HEK293 (cell line): ENCODE results near the gene DMWD.

Experiments used
- EGR2 ChIP-seq: fragments of 450-650 bp; formaldehyde crosslinking; IDR thresholded peaks from 2 replicates; pipeline ENCODE4 v1.5.1; 2016; ENCODE audit warnings: low read depth, missing biosample characterization, missing genetic modification characterization
- IKZF3 ChIP-seq: fragments of 450-650 bp; IDR thresholded peaks from 2 replicates; pipeline ENCODE4 v1.5.0; 2018; ENCODE audit warnings: missing biosample characterization, mild to moderate bottlenecking, missing genetic modification characterization, moderate library complexity
- KLF1 ChIP-seq: fragments of 450-650 bp; formaldehyde crosslinking; IDR thresholded peaks from 2 replicates; pipeline ENCODE4 v1.5.1; 2016; ENCODE audit warnings: missing biosample characterization, missing genetic modification characterization
- KLF10 ChIP-seq: fragments of 450-650 bp; IDR thresholded peaks from 2 replicates; pipeline ENCODE4 v1.5.1; 2018; ENCODE audit warnings: missing biosample characterization, mild to moderate bottlenecking, missing genetic modification characterization
- MZF1 ChIP-seq: fragments of 450-650 bp; formaldehyde crosslinking; IDR thresholded peaks from 2 replicates; pipeline ENCODE4 v1.5.1; 2017; ENCODE audit warnings: missing biosample characterization, missing genetic modification characterization, borderline replicate concordance
- OVOL3 ChIP-seq: fragments of 450-650 bp; formaldehyde crosslinking; IDR thresholded peaks from 2 replicates; pipeline ENCODE4 v1.5.1; 2016; ENCODE audit warnings: missing biosample characterization, missing genetic modification characterization
- PRDM1 ChIP-seq: fragments of 450-650 bp; formaldehyde crosslinking; IDR thresholded peaks from 2 replicates; pipeline ENCODE4; 2016; ENCODE audit warnings: missing biosample characterization, missing genetic modification characterization
- REPIN1 ChIP-seq: fragments of 450-650 bp; formaldehyde crosslinking; IDR thresholded peaks from 2 replicates; pipeline ENCODE4 v1.5.1; 2017; ENCODE audit warnings: missing biosample characterization, missing genetic modification characterization, low read depth
- SCRT1 ChIP-seq: fragments of 450-650 bp; formaldehyde crosslinking; IDR thresholded peaks from 2 replicates; pipeline ENCODE4 v1.5.1; 2016; ENCODE audit warnings: missing biosample characterization, missing genetic modification characterization, borderline replicate concordance
- SP3 ChIP-seq: fragments of 450-650 bp; formaldehyde crosslinking; IDR thresholded peaks from 2 replicates; pipeline ENCODE4 v1.5.1; 2016; ENCODE audit warnings: missing biosample characterization, missing genetic modification characterization
- ZBTB1 ChIP-seq: fragments of 450-650 bp; formaldehyde crosslinking; IDR thresholded peaks from 2 replicates; pipeline ENCODE4 v1.5.1; 2016; ENCODE audit warnings: missing biosample characterization, missing genetic modification characterization
- ZBTB8A ChIP-seq: fragments of 450-650 bp; formaldehyde crosslinking; IDR thresholded peaks from 2 replicates; pipeline ENCODE4 v1.5.1; 2016; ENCODE audit warnings: missing biosample characterization, missing genetic modification characterization
- ZFHX2 ChIP-seq: fragments of 450-650 bp; formaldehyde crosslinking; conservative IDR thresholded peaks from 2 replicates; pipeline ENCODE4 v1.5.1; 2016; ENCODE audit warnings: missing biosample characterization, missing genetic modification characterization
- ZIC2 ChIP-seq: fragments of 450-650 bp; formaldehyde crosslinking; IDR thresholded peaks from 2 replicates; pipeline ENCODE4 v1.5.1; 2016; ENCODE audit warnings: missing biosample characterization, missing genetic modification characterization
- ZNF114 ChIP-seq: fragments of 450-650 bp; formaldehyde crosslinking; IDR thresholded peaks from 2 replicates; pipeline ENCODE4 v1.5.0; 2017; ENCODE audit warnings: missing biosample characterization, missing genetic modification characterization
- ZNF211 ChIP-seq: fragments of 450-650 bp; formaldehyde crosslinking; IDR thresholded peaks from 2 replicates; pipeline ENCODE4 v1.5.1; 2016; ENCODE audit warnings: low read depth, missing biosample characterization, missing genetic modification characterization
- ZNF501 ChIP-seq: fragments of 450-650 bp; formaldehyde crosslinking; IDR thresholded peaks from 2 replicates; pipeline ENCODE4 v1.5.1; 2016; ENCODE audit warnings: missing biosample characterization, missing genetic modification characterization
- ZNF600 ChIP-seq: fragments of 450-650 bp; formaldehyde crosslinking; IDR thresholded peaks from 2 replicates; pipeline ENCODE4 v1.5.1; 2016; ENCODE audit warnings: missing biosample characterization, missing genetic modification characterization
- ZNF76 ChIP-seq: fragments of 450-650 bp; formaldehyde crosslinking; IDR thresholded peaks from 2 replicates; pipeline ENCODE4; 2016; ENCODE audit warnings: low read depth, missing biosample characterization, missing genetic modification characterization, borderline replicate concordance
- TF ChIP-seq, protein P1 (sequence below): fragments of 450-650 bp; formaldehyde crosslinking; IDR thresholded peaks from 2 replicates; pipeline ENCODE4 v1.5.1; 2016; ENCODE audit warnings: missing biosample characterization, missing genetic modification characterization
- TF ChIP-seq, protein P2 (sequence below): fragments of 450-650 bp; formaldehyde crosslinking; IDR thresholded peaks from 2 replicates; pipeline ENCODE4 v1.5.1; 2016; ENCODE audit warnings: missing biosample characterization, missing genetic modification characterization
- TF ChIP-seq, protein P3 (sequence below): fragments of 450-650 bp; formaldehyde crosslinking; IDR thresholded peaks from 2 replicates; pipeline ENCODE4 v1.5.1; 2017; ENCODE audit warnings: missing biosample characterization, missing genetic modification characterization
- TF ChIP-seq, protein P4 (sequence below): fragments of 450-650 bp; formaldehyde crosslinking; IDR thresholded peaks from 2 replicates; pipeline ENCODE4 v1.5.1; 2017; ENCODE audit warnings: missing biosample characterization, mild to moderate bottlenecking, missing genetic modification characterization, moderate library complexity
- TF ChIP-seq, protein P5 (sequence below): fragments of 450-650 bp; formaldehyde crosslinking; IDR thresholded peaks from 2 replicates; pipeline ENCODE4 v1.5.1; 2017; ENCODE audit warnings: missing biosample characterization, missing genetic modification characterization
- TF ChIP-seq, protein P6 (sequence below): fragments of 450-650 bp; formaldehyde crosslinking; IDR thresholded peaks from 2 replicates; pipeline ENCODE4 v1.5.1; 2016; ENCODE audit warnings: missing biosample characterization, missing genetic modification characterization, borderline replicate concordance

DMWD gene

DNA sequence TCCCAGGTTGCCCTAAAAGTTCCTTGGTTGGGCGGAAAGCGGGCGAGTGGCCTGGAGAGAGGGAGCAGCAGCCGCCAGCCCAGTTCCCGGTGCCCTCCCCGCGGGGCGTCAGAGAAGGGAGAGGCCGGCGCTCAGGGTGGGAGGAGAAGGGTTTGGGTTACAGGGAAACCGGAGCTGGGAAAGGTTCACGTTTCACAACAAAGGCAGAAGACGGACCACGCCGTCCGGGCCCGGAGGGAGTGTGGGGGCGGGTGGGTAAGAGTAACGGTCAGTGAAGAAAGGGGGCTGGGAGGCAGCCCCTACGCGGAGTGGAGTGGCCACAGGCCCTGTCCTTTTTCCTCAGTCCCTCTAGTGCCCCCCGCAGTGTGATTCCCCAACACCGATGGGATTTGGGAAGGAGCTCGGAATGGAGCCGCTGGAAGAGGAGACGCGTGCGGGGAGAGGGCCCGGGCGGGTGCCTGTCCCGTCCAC is 25.2 kb downstream of the DMWD start (continued):
- TF ChIP-seq, protein P1, sequence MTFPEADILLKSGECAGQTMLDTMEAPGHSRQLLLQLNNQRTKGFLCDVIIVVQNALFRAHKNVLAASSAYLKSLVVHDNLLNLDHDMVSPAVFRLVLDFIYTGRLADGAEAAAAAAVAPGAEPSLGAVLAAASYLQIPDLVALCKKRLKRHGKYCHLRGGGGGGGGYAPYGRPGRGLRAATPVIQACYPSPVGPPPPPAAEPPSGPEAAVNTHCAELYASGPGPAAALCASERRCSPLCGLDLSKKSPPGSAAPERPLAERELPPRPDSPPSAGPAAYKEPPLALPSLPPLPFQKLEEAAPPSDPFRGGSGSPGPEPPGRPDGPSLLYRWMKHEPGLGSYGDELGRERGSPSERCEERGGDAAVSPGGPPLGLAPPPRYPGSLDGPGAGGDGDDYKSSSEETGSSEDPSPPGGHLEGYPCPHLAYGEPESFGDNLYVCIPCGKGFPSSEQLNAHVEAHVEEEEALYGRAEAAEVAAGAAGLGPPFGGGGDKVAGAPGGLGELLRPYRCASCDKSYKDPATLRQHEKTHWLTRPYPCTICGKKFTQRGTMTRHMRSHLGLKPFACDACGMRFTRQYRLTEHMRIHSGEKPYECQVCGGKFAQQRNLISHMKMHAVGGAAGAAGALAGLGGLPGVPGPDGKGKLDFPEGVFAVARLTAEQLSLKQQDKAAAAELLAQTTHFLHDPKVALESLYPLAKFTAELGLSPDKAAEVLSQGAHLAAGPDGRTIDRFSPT (tag by site-specific recombination), result peak; percentile 76
- TF ChIP-seq ZBTB8A (tag by site-specific recombination) (peak; percentile 97), ZFHX2 (tag by site-specific recombination) (peak; percentile 91), SCRT1 (tag by site-specific recombination) (no peak), ZNF501 (peak; percentile 33; the same call in 1 of the 2 replicates), KLF10 (peak; percentile 54; the same call in 1 of the 2 replicates), ZNF211 (no peak), OVOL3 (tag by site-specific recombination) (peak; percentile 78; the same call in 1 of the 2 replicates), KLF1 (tag by site-specific recombination) (peak; percentile 94), ZNF76 (peak; percentile 11; the same call in 1 of the 2 replicates), REPIN1 (tag by site-specific recombination) (no peak), ZNF114 (tag by site-specific recombination) (no peak), ZIC2 (peak; percentile 74), SP3 (tag by site-specific recombination) (peak; percentile 34), ZBTB1 (tag by site-specific recombination) (no peak), IKZF3 (peak; percentile 88), PRDM1 (tag by site-specific recombination) (peak; percentile 61), ZNF600 (peak; percentile 30; the same call in 1 of the 2 replicates), MZF1 (tag by site-specific recombination) (peak; percentile 19; the same call in 1 of the 2 replicates), EGR2 (tag by site-specific recombination) (peak; percentile 83)
- TF ChIP-seq, protein P2, sequence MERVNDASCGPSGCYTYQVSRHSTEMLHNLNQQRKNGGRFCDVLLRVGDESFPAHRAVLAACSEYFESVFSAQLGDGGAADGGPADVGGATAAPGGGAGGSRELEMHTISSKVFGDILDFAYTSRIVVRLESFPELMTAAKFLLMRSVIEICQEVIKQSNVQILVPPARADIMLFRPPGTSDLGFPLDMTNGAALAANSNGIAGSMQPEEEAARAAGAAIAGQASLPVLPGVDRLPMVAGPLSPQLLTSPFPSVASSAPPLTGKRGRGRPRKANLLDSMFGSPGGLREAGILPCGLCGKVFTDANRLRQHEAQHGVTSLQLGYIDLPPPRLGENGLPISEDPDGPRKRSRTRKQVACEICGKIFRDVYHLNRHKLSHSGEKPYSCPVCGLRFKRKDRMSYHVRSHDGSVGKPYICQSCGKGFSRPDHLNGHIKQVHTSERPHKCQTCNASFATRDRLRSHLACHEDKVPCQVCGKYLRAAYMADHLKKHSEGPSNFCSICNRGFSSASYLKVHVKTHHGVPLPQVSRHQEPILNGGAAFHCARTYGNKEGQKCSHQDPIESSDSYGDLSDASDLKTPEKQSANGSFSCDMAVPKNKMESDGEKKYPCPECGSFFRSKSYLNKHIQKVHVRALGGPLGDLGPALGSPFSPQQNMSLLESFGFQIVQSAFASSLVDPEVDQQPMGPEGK (tag by site-specific recombination), result peak; percentile 87
- TF ChIP-seq, protein P3, sequence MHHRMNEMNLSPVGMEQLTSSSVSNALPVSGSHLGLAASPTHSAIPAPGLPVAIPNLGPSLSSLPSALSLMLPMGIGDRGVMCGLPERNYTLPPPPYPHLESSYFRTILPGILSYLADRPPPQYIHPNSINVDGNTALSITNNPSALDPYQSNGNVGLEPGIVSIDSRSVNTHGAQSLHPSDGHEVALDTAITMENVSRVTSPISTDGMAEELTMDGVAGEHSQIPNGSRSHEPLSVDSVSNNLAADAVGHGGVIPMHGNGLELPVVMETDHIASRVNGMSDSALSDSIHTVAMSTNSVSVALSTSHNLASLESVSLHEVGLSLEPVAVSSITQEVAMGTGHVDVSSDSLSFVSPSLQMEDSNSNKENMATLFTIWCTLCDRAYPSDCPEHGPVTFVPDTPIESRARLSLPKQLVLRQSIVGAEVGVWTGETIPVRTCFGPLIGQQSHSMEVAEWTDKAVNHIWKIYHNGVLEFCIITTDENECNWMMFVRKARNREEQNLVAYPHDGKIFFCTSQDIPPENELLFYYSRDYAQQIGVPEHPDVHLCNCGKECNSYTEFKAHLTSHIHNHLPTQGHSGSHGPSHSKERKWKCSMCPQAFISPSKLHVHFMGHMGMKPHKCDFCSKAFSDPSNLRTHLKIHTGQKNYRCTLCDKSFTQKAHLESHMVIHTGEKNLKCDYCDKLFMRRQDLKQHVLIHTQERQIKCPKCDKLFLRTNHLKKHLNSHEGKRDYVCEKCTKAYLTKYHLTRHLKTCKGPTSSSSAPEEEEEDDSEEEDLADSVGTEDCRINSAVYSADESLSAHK, result peak; percentile 81
- TF ChIP-seq, protein P4, sequence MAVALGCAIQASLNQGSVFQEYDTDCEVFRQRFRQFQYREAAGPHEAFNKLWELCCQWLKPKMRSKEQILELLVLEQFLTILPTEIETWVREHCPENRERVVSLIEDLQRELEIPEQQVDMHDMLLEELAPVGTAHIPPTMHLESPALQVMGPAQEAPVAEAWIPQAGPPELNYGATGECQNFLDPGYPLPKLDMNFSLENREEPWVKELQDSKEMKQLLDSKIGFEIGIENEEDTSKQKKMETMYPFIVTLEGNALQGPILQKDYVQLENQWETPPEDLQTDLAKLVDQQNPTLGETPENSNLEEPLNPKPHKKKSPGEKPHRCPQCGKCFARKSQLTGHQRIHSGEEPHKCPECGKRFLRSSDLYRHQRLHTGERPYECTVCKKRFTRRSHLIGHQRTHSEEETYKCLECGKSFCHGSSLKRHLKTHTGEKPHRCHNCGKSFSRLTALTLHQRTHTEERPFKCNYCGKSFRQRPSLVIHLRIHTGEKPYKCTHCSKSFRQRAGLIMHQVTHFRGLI (tag by site-specific recombination), result peak; percentile 84
- TF ChIP-seq, protein P5, sequence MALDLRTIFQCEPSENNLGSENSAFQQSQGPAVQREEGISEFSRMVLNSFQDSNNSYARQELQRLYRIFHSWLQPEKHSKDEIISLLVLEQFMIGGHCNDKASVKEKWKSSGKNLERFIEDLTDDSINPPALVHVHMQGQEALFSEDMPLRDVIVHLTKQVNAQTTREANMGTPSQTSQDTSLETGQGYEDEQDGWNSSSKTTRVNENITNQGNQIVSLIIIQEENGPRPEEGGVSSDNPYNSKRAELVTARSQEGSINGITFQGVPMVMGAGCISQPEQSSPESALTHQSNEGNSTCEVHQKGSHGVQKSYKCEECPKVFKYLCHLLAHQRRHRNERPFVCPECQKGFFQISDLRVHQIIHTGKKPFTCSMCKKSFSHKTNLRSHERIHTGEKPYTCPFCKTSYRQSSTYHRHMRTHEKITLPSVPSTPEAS (tag by site-specific recombination), result no peak
- TF ChIP-seq, protein P6, sequence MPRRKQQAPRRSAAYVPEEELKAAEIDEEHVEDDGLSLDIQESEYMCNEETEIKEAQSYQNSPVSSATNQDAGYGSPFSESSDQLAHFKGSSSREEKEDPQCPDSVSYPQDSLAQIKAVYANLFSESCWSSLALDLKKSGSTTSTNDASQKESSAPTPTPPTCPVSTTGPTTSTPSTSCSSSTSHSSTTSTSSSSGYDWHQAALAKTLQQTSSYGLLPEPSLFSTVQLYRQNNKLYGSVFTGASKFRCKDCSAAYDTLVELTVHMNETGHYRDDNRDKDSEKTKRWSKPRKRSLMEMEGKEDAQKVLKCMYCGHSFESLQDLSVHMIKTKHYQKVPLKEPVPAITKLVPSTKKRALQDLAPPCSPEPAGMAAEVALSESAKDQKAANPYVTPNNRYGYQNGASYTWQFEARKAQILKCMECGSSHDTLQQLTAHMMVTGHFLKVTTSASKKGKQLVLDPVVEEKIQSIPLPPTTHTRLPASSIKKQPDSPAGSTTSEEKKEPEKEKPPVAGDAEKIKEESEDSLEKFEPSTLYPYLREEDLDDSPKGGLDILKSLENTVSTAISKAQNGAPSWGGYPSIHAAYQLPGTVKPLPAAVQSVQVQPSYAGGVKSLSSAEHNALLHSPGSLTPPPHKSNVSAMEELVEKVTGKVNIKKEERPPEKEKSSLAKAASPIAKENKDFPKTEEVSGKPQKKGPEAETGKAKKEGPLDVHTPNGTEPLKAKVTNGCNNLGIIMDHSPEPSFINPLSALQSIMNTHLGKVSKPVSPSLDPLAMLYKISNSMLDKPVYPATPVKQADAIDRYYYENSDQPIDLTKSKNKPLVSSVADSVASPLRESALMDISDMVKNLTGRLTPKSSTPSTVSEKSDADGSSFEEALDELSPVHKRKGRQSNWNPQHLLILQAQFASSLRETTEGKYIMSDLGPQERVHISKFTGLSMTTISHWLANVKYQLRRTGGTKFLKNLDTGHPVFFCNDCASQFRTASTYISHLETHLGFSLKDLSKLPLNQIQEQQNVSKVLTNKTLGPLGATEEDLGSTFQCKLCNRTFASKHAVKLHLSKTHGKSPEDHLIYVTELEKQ (tag by site-specific recombination), result no peak
